NCI-H146 (cell line): ENCODE data around the gene GGACT.

Experiments
- DNase-seq: peaks from one replicate; lab custom pipeline; 2025; lab: John Stamatoyannopoulos, UW

GGACT gene

DNA sequence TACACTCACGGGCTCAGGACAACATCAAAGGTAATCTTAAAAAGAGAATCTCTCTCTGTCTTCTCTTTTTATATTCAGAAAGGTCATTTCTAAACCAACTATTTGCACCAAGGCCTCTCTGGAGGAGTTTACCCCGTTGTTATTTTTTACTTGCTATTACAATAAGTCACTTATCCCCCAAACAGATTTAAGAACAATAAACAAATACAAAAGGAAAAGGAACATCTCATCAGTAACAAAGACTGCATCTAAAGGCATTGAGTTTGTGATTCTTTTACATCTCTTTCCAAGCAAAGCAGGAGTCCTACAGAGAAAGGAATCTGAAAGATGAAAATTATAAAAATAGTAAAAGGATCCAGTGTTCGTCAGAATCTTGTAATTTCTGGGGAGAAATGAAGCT is 75.4 kb downstream of the GGACT start:
- DNase-seq: no peak

DNA sequence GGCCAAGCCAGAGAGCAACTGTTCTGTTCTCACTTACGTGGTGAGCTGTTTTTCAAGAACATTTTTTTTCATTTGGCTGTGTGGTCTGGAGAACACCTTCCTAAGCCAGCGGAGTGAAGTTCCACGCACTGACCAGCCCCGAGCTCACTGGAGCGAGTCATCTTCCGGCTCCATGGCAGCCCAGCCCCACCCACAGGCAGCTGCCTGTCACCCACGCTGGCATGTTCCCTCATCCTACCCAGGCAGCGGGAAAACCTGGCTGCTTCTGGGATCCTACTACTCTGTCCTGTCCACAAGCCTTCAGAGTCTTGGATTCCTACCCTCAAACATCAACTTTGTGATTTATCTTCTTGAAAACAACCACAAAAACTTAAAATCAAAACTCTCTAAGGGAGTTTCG is 76.2 kb downstream of the GGACT start:
- DNase-seq: peak; percentile 18

DNA sequence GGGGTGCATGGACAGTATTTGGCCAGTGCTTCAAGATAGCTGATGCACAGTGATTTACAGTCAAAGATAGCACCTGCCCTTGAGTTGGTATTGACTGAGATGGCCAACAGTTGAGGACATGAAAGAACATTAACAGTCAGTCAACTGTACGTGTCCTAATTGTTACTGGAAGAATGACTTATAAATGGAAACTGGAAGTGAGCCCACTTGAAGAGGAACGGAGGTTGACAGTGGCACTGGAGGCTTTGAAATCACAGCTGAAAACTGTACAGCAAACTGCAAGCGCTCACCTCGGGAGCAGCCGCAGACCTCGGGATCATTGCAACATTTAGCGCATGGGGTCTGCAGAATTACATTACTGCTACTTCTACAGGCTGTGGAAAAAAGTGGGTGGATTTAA is 77.1 kb downstream of the GGACT start:
- peak; percentile 25 for DNase-seq

DNA sequence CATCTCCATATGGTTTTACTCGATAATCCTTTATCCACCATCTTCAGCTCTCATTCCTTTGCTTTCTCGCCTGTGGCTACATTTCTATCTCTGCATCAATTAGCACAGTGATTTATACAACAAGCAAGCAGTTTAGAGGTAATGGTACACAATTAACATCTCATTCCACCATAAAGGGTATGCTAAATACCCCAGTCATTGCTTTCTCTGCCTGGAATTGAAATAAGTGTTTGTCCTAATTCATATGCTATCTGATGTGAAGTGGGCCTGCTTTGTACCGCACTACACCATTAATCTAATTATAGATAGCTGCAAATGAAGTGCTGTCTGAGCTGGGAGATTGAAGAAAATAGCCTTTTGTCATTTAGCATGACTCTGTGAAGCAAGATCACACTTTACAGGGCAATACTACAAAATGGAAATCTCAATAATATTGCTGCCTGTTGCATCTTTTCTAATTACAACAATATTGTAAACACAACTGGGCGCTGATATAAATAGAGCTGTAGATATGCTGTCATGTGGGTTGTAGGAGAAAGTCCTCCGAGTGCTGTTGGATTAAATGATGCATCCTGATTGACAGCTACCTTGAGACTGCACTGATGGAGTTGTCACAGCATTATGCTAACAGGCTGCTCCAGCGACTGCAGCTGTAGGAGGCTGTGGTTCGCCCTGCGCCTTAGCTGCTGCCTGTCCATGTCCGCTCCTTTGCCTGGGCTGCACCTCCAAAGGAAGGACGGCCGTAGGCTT is 78.2 kb downstream of the GGACT start:
- peak; percentile 67 for DNase-seq

DNA sequence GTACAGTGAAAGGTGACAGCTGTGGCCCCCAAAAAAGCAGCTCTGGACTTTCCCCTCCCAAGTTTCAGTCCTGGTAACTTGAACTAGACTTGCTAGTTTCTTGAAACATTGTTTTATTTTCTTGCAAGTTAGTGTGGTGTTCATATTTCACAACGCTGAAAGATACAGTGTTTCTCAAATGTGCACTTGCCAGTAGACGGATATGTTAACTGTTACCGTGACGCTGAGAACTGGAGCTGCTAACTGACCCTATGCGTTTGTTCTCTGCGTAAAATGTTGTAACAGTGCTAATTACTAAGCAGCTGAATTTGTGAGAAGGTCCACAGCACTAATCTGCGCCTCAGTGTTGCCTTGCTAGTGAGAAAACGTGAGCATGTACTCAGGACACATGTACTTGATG is 79.6 kb downstream of the GGACT start:
- DNase-seq: peak; percentile 76

DNA sequence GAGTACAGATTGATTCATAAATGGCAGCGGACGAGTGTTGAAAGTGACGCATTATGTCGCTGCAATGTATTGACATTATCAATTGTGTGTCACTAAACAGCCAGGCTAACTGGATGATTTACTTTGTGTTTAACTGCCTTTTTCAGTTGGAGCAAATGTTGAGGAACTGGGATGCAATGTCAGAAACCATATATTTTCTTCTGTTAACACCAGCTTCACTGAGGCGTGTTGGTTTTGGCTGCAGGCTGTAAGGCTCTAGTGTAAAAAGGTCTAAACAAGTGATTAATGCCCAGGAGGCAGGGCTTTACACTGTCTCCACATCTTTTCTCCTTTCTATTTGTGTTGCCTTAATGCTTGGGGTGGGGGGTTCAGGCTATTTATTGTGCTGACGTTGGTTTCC is 80.1 kb downstream of the GGACT start:
- peak; percentile 87 for DNase-seq

DNA sequence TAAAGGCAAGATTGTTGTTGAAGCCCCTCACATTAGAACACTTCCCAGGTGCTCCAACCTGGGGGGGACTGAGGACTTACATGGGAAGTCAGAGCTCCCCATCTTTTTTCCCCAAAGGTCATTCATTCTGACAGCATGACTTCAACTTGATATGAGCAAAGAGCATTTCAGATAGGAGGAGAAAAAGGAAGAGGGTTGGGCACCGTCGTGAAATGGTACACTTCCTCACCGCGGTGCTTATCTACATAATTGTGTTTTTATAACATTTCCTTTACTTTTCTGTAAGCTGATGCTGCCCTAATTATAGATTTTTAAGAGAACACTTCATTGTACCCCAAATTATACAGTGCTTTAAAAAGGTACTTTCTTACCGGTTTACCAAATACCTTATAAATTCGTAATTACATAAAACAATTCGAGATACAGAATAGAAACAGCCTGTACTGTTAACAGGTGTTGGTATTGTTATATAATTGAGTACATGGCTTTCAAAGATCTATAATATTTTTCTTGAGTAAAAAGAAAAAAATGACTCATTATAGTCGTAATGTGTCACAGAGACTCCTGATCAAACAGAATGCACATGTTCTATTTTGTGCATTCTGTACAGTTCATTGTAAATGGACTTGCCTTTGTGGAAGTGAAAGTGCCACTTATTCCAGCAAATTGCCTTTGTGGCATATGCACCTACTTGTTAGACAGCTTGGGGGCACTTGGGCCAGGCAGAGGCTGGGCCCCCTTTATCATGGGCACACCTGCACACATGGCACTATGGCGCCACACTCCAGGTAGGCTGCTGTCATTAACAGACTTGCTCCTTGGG is 81.8 kb downstream of the GGACT start:
- peak; percentile 96 for DNase-seq

DNA sequence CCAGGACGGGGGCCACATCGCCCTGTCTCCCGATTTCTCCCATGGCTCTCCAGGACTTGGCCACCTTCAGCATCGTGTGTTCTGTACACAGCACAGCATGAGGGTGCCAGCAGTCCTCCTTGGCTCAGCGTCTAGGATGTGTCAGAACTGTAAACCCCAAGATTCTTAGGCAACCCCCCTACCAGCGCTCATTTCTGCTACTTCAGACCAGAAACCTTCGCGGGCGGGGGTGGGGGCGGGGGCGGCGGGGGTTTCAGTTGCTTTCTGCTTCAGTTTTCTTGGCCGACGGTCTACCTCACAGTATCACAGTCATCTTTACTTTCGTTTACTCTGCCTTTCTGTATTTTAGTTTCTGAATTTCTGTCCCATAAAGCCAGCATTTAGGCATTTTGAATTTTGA is 82.4 kb downstream of the GGACT start:
- DNase-seq: peak; percentile 28

DNA sequence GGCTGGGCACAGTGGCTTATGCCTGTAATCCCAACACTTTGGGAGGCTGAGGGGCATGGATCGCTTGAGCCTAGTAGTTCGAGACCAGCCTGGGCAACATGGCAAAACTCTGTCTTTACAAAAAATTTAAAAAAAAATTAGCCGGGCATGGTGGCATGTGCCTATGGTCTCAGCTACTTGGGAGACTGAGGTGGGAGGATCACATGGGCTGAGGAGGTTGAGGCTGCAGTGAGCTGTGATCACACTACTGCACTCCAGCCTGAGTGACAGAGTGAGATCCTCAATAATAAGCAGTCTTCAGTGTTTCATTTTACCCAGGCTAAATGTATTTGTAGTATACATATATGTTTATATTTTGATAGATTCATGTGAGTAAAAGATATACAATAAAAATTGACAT is 85.0 kb downstream of the GGACT start:
- DNase-seq: no peak

DNA sequence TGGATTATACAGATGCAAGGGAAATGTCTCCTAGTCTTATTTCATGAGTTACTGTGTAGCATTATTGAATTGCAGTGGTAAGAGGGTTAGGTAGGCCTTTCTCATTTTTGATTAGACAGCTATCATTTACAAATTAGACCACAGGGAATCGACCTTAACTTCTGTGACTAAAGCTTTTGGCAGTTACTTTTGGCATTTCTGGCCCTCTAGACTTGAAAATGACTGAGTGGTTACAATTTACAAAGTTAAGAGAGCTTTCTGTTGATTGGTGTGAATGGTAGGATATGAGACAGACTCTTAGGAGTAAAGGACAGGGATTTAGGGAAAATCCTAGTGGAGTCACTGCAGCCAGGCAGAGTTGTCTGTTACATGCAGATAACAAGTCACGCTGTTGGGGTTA is 86.1 kb downstream of the GGACT start:
- DNase-seq: no peak

DNA sequence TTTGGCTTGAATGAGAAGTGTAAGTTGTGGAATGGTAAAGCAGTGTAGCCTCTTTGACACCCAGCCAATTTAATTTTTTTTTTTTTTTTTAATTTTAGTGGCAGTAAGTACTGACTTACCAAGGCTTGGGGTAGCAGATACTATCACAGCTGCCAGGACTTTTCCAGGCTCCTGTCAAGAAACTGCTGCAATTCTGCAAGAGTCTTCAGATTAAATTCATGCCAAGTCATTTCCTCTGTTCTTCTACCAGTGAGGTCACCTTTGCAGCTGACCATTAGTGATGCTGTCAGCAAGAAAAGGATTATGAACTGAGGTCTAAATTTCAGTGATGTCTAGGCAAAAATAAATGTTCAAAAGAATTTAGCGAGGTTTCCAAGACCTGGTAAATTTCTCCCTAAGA is 91.2 kb downstream of the GGACT start:
- DNase-seq: no peak

DNA sequence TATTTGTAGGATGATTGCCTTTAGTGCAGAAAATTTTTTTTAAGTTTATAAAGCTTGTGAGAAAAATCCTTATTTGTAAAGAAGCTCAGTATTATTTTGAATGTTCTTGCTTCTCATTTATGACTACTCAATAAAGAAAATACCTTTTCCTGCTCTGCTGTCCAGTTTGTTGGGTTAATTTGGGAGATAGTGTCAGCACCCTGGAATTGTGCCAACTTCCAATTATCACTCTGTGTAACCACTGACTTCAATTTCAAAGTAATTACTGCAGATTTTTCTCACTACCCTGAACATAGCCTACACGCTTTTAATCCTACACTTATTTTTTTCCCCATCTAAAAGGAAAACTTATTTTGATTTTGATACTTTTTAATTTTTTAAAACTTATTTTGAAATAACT is 93.1 kb downstream of the GGACT start:
- peak; percentile 92 for DNase-seq

DNA sequence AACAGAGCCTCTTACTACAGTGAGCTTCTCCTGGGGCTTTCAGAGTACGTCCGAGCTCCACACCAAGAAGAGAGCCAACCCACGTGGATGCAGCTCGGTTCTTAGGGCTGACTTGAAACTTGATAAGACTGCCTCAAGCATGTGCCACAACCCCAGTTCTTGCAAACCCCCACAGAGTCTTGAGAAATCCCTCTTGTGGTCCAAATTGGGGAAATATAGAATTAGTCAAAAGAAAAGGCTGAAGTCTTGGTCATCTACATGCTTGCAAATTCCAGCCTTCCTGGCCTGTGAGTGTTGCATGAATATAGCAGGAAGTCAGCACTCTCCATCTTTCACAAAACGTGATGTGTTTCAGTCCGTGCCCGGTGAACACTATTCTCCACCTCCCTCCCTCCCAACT is 95.2 kb downstream of the GGACT start:
- no peak for DNase-seq

DNA sequence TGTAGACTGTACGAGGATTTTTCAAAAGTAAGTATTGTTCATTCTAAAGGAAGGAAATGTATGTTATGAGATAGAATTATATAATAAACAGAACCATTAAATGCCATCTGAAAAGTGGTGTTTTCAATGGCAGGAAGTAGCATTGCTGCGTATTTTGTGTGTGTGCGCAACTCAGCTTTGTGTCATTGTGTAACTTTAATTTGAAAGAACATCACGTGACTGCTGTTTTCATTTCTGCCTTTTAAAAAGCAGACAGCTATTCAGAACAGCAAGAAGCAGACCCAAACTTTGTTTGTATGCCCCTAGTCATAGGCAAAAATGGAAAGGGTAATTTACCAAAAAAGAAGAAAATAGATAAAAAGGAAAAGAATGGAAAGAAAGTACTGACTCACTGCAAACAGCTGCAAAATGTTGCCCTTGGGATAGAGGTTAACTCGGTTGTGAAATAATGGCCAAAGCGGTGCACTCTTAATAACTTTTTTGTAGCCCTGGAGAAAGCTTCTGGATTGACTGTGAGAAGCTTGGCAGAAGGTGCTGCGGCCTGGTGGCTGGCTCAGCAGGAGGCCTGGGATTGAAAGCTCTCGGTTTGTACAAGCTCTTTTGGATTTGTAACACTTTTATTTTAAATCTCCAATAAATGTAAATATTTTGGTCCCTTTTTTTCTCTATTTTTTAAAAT is 97.3 kb downstream of the GGACT start:
- peak; percentile 55 for DNase-seq

DNA sequence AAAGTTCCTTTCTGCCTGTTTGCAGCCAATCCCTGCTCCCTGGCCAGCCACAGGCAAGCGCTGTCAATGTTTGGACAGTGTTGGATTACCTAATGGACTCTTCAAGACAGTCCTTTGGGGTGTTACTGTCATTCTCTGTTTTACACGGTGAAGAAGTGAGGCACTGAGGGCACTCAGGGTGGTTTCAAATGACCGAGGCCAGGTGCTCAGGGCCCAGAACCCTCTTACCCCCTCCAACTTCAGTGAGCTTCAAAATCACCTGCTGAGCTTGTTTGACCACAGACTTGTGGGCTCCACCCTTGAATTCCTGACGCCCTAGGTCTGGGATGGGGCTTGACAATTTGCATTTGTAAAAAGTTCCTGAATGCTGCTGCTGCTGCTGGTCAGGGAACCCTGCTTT is 97.9 kb downstream of the GGACT start:
- DNase-seq: peak; percentile 98

DNA sequence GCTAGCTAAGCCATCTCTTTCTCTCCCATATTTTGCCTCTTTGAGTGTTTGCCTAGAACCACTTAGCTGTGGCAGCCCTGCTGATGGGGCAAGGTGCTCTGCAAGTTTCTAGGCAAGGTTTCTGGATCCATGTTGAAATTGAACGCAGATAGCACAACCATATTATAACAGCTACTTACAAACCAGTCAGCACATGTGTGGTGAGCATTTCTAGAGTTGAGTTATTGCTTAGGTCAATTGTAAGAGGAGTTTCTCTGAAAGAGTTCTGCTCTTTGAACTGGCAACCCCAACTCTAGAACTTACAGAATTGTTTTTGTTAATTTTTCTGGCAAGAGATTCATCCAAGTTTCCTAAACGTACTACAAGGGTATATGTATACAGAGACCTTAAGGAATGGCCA is 103.3 kb downstream of the GGACT start:
- DNase-seq: no peak

DNA sequence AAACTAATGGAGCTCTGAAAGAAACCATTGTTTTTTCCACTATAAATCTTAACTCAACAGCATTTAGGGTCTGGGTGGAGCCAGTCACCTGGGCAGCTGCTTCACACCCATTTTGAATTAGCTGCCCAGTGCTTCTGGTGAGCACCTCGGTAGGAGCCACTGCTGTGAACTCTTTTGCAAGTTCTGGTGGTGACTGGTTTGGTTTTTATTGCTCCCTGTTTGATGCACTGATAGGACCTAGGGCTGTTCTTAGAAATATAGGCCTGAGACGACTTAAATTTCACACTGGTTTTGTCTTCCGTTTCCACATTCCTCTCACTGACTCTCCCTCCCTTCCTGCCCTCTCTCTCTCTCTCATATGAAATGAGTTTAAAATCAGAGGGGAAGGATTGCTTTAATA is 103.9 kb downstream of the GGACT start:
- peak; percentile 21 for DNase-seq

DNA sequence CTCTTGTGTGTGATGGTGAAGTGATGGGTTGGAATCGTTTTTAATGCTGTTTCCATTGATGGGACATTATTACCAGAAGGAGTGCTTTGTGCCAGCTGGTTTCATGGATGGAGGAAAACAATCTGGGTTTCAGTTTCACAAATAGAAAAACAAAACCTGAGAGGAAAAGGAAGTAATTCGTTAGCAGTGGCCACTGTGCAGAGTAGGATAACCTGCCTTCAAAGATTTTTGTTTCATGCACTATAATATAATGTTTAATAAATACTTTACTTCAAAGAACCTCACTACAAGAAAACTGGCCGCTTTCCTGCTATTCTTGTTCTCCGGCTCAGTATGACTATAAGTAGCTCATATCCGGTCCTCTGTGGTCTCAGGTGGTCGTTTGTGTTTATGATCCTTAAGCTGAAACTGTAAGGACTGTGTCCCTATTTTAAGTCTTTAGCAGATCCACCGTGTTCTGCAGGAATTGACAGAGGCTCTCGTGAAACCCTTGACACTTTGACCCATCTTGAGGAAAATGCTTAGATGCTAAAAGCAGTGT is 104.7 kb downstream of the GGACT start:
- no peak for DNase-seq

DNA sequence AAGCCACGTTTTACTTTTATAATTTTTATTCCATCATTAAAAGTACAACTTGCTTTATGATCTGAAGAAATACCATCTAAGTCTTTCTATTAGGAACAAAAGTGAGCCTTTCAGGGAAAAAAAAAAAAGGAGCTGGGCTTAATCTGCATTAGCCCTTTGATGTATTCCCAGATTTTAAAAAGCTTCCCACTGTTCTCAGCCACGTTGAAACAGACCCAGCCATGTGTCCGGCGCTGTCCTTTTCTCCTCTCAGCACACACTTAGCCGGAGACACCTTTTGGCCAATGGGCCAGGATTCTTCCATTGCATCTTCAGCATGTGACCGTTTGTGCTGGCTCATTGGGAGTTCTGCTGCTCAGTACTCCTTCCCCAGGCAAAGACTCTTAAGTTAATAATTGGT is 105.5 kb downstream of the GGACT start:
- no peak for DNase-seq

DNA sequence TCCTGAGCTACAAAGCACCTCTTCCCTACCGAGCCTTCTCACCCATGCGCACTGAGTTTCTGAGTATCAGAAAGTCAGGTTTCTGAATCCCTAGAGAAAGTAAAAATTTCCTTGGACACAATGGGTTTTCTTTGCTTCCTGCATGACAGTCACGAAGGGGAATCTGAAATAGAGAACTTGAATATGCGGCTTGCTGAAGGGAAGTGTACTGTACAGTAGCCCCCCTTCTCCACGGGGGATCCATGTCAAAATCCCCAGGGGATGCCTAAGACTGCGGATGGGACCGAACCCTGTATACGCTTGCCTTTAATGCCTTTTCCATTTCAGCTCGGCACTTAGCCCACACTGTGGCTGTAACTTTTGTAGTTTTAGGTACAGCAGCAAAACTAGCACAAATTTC is 107.9 kb downstream of the GGACT start:
- DNase-seq: no peak
